CD4-positive, CD25-positive, alpha-beta regulatory T cell (primary cell): ENCODE results near the gene GFM1. TPM values are rescaled to one million over a fixed set of nuclear protein-coding genes. Genes with fewer than 3 reads are reported as not detected.

Experiments used
- ATAC-seq, 2 donors: fragments of 150-1000 bp; cut with Tn5 transposase; one replicate each; pipeline ENCODE4 v1.10.0; 2021; ENCODE audit warnings: low read depth in 2 of 2, moderate number of reproducible peaks in 2 of 2, moderate library complexity in 1 of 2
- DNase-seq, 3 donors: peaks; one replicate each; pipeline versions ENCODE4 v3.0.0 to v3.0.0-alpha.2; 2012 to 2022; ENCODE audit warnings: mixed read lengths in 1 of 3
- H3K27ac ChIP-seq: one replicate; pipeline ENCODE4 v1.7.0; 2013; ENCODE audit warnings: mild to moderate bottlenecking, low read length; ENCODE audit not compliant: insufficient read depth, poor library complexity, severe bottlenecking
- H3K27me3 ChIP-seq: one replicate; pipeline ENCODE4 v1.7.0; 2013; ENCODE audit warnings: low read length; ENCODE audit not compliant: control insufficient read depth, insufficient read depth
- H3K36me3 ChIP-seq: one replicate; pipeline ENCODE4 v1.7.0; 2013; ENCODE audit warnings: mild to moderate bottlenecking, low read length, moderate library complexity; ENCODE audit not compliant: control insufficient read depth, insufficient read depth
- H3K4me1 ChIP-seq: 2 replicates; pipeline ENCODE4 v1.7.0; 2013; ENCODE audit warnings: mild to moderate bottlenecking, low read length; ENCODE audit not compliant: insufficient read depth, control insufficient read depth, poor library complexity, severe bottlenecking
- H3K4me3 ChIP-seq: one replicate; pipeline ENCODE4 v1.7.0; 2013; ENCODE audit warnings: low read depth, mild to moderate bottlenecking, low read length, moderate library complexity
- H3K9me3 ChIP-seq, 2 experiments: 1 replicate in 1 of 2; 2 replicates in 1 of 2; pipeline ENCODE4 v1.7.0; 2013; ENCODE audit warnings: low read length in 2 of 2, mild to moderate bottlenecking in 1 of 2, moderate library complexity in 1 of 2; ENCODE audit not compliant: control insufficient read depth in 2 of 2
- H3K27ac Mint-ChIP-seq, 3 donors: one replicate each; pipeline ENCODE4 v1.8.0; 2020 to 2022; ENCODE audit warnings: mild to moderate bottlenecking in 3 of 3, mixed read lengths in 3 of 3, moderate library complexity in 2 of 3
- H3K27me3 Mint-ChIP-seq: one replicate; pipeline ENCODE4 v1.8.0; 2022; ENCODE audit warnings: mild to moderate bottlenecking, mixed read lengths
- H3K36me3 Mint-ChIP-seq: one replicate; pipeline ENCODE4 v1.8.0; 2020; ENCODE audit warnings: mixed read lengths
- H3K4me1 Mint-ChIP-seq, 4 donors: one replicate each; pipeline ENCODE4 v1.8.0; 2020 to 2022; ENCODE audit warnings: mixed read lengths in 4 of 4, mild to moderate bottlenecking in 1 of 4
- H3K4me3 Mint-ChIP-seq, 4 donors: one replicate each; pipeline ENCODE4 v1.8.0; 2020 to 2022; ENCODE audit warnings: mild to moderate bottlenecking in 4 of 4, mixed read lengths in 4 of 4, moderate library complexity in 3 of 4
- H3K9me3 Mint-ChIP-seq, 7 donors: one replicate each; pipeline ENCODE4 v1.8.0; 2020 to 2022; ENCODE audit warnings: mixed read lengths in 7 of 7, mild to moderate bottlenecking in 3 of 7, moderate library complexity in 2 of 7
- polyA plus RNA-seq, 4 donors: library from polyadenylated mRNA; unstranded; fragments of 300-500 nt; fragmentation: Illumina TruSeq; gene quantifications; one replicate each; pipeline ENCODE4 v1.2.3, GENCODE V29; 2021
- total RNA-seq: library from RNA; stranded (reverse); gene quantifications from one replicate; pipeline ENCODE4 v1.2.3, GENCODE V29; 2022

The GFM1 gene
- total and polyA plus RNA-seq, 5 donors from 2014 or later = 22.2 to 36.9 (median 33.7) TPM

GRCh38 chr3:158717576-158717975 lies 73.2 kb downstream of the GFM1 start:
- H3K4me3 ChIP-seq = no peak overlapping the region
- DNase-seq = no peak
- H3K9me3 Mint-ChIP-seq = no peaks in the 10 kb centered on the region
- H3K9me3 ChIP-seq = no peaks in the 10 kb centered on the region
- no peaks in the 10 kb centered on the region for H3K27me3 Mint-ChIP-seq
- H3K27ac ChIP-seq = no peak overlapping the region
- no peaks in the 10 kb centered on the region for H3K27me3 ChIP-seq
- H3K36me3 ChIP-seq = peaks cover 6% of the 10 kb centered on the region
- peaks cover 8% of the 10 kb centered on the region for H3K4me1 ChIP-seq
- H3K27ac Mint-ChIP-seq = peak overlapping the region in 1 of 3 donors; percentile 90
- H3K36me3 Mint-ChIP-seq = peaks cover 34% of the 10 kb centered on the region
- no peak for ATAC-seq
- H3K4me1 Mint-ChIP-seq = peaks cover 9 to 35% (median 15%) of the 10 kb centered on the region in 4 donors
- no peak overlapping the region for H3K4me3 Mint-ChIP-seq

DNA sequence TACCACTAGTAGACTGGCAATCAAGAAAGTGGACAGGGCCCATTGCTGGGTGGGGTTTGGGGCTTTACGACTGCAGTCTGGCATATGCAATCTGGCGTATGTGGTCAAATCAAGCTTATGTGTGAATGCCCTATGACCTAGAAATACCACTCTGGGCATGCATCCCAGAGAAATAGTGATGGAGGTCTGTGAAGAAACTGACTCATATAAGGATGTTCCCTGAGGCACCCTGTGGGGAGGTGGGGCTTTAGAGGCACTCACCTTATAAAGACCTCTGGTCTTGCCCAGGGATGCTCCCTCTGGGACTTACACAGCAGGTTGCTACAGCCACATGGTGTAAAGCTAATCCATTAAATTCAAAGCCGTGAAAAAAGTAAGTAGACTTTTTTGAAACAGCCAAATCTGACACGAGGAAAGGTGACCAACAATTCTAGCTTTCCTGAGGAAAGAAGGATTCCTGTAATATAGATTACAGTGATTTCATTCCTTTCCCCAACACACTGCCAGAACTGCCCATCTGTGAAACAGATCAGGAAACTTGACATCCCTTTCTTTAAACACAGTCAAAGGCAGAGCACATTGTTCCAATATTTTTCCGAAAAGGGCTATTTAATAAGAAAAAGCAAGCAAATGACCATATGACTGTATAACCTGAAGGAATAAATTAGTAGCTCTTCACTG lies 74.3 kb downstream of the GFM1 start:
- H3K9me3 ChIP-seq = no peaks in the 10 kb centered on the region
- ATAC-seq = no peak
- H3K9me3 Mint-ChIP-seq = no peaks in the 10 kb centered on the region
- H3K27ac ChIP-seq = no peak overlapping the region
- H3K27me3 Mint-ChIP-seq = no peaks in the 10 kb centered on the region
- peaks cover 15% of the 10 kb centered on the region for H3K4me1 ChIP-seq
- H3K4me1 Mint-ChIP-seq = peaks cover 14 to 45% (median 23%) of the 10 kb centered on the region in 4 donors
- no peak for DNase-seq
- H3K27ac Mint-ChIP-seq = peak overlapping the region in 1 of 3 donors; percentile 15
- no peak overlapping the region for H3K4me3 ChIP-seq
- no peaks in the 10 kb centered on the region for H3K27me3 ChIP-seq
- no peak overlapping the region for H3K4me3 Mint-ChIP-seq
- peaks cover 29% of the 10 kb centered on the region for H3K36me3 Mint-ChIP-seq
- no peaks in the 10 kb centered on the region for H3K36me3 ChIP-seq

- Mint-ChIP-seq H3K36me3 (peaks cover 23% of the 10 kb centered on the region), H3K27me3 (no peaks in the 10 kb centered on the region), H3K4me1 (peaks cover 15 to 55% (median 28%) of the 10 kb centered on the region in 4 donors), H3K4me3 (peak overlapping the region in 1 of 4 donors; percentile 35), H3K9me3 (peaks cover 0 to 1% (median 0%) of the 10 kb centered on the region in 7 donors), H3K27ac (peak overlapping the region in 2 of 3 donors; percentile 43 to 93)
- no peak overlapping the region for H3K4me3 ChIP-seq
- H3K9me3 ChIP-seq = no peaks in the 10 kb centered on the region
- H3K27me3 ChIP-seq = no peaks in the 10 kb centered on the region
- H3K4me1 ChIP-seq = peaks cover 15% of the 10 kb centered on the region
- peak in 1 of 3 donors; percentile 9 for DNase-seq
- peak overlapping the region; percentile 9 for H3K27ac ChIP-seq
- H3K36me3 ChIP-seq = no peaks in the 10 kb centered on the region
- peak in 1 of 2 donors; percentile 22 for ATAC-seq
Measured at GRCh38 chr3:158722108-158722507, 77.8 kb downstream of the GFM1 start.

DNA sequence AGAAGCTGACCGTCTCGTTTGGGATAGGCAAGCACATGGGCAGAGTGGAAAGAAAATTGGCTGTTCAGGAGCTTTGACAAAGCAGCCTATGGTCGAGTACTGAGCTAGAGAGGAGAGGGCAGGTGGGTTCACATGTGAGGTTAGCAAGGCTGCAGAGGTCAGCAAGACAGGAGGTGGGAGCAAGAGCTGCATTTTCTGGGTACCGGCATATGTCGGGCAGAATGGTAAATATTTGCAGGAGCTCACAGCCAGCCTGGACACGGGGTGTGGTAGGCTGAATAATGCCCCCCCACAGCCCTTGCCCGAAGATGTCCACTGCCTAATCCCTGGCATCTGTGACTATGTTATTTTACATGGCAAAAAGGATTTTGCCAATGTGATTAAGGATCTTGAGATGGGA lies 79.7 kb downstream of the GFM1 start:
- Histone ChIP-seq H3K4me1 (peaks cover 23% of the 10 kb centered on the region), H3K27ac (no peak overlapping the region), H3K9me3 (no peaks in the 10 kb centered on the region), H3K36me3 (no peaks in the 10 kb centered on the region), H3K4me3 (no peak overlapping the region), H3K27me3 (no peaks in the 10 kb centered on the region)
- peaks cover 17% of the 10 kb centered on the region for H3K36me3 Mint-ChIP-seq
- H3K27ac Mint-ChIP-seq = peak overlapping the region in 2 of 3 donors; percentile 89 to 97
- peaks cover 4% of the 10 kb centered on the region for H3K27me3 Mint-ChIP-seq
- no peak for DNase-seq
- peaks cover 0 to 1% (median 0%) of the 10 kb centered on the region in 7 donors for H3K9me3 Mint-ChIP-seq
- peaks cover 21 to 65% (median 35%) of the 10 kb centered on the region in 4 donors for H3K4me1 Mint-ChIP-seq
- no peak overlapping the region for H3K4me3 Mint-ChIP-seq
- ATAC-seq = no peak

- no peaks in the 10 kb centered on the region for H3K27me3 ChIP-seq
Measured at GRCh38 chr3:158725348-158726011, 81.2 kb downstream of the GFM1 start.

GRCh38 chr3:158727206-158728060 lies 83.1 kb downstream of the GFM1 start:
- Mint-ChIP-seq H3K36me3 (peaks cover 4% of the 10 kb centered on the region), H3K27ac (peak overlapping the region; percentile 57 to 91 (median 89)), H3K4me1 (peaks cover 15 to 45% (median 27%) of the 10 kb centered on the region in 4 donors), H3K9me3 (peaks cover 0 to 1% (median 0%) of the 10 kb centered on the region in 7 donors), H3K4me3 (peak overlapping the region; percentile 30 to 72 (median 58)), H3K27me3 (peaks cover 4% of the 10 kb centered on the region)
- no peaks in the 10 kb centered on the region for H3K36me3 ChIP-seq
- peak overlapping the region; percentile 73 for H3K4me3 ChIP-seq
- DNase-seq (peak; percentile 26 to 80 (median 66)), ATAC-seq (peak; percentile 52 to 64)
- no peaks in the 10 kb centered on the region for H3K27me3 ChIP-seq
- no peaks in the 10 kb centered on the region for H3K9me3 ChIP-seq
- H3K4me1 ChIP-seq = peaks cover 23% of the 10 kb centered on the region
- H3K27ac ChIP-seq = no peak overlapping the region

More at GRCh38 chr3:158725348-158726011, 81.2 kb downstream of the GFM1 start:
- no peak for ATAC-seq
- peak overlapping the region; percentile 89 to 97 (median 89) for H3K27ac Mint-ChIP-seq
- H3K36me3 Mint-ChIP-seq = peaks cover 10% of the 10 kb centered on the region
- no peak overlapping the region for H3K4me3 ChIP-seq
- peaks cover 4% of the 10 kb centered on the region for H3K27me3 Mint-ChIP-seq
- peaks cover 0 to 1% (median 0%) of the 10 kb centered on the region in 7 donors for H3K9me3 Mint-ChIP-seq
- no peaks in the 10 kb centered on the region for H3K36me3 ChIP-seq
- H3K9me3 ChIP-seq = no peaks in the 10 kb centered on the region
- peaks cover 21 to 57% (median 36%) of the 10 kb centered on the region in 4 donors for H3K4me1 Mint-ChIP-seq
- H3K4me3 Mint-ChIP-seq = no peak overlapping the region
- no peak overlapping the region for H3K27ac ChIP-seq
- H3K4me1 ChIP-seq = peaks cover 23% of the 10 kb centered on the region
- DNase-seq = no peak

DNA sequence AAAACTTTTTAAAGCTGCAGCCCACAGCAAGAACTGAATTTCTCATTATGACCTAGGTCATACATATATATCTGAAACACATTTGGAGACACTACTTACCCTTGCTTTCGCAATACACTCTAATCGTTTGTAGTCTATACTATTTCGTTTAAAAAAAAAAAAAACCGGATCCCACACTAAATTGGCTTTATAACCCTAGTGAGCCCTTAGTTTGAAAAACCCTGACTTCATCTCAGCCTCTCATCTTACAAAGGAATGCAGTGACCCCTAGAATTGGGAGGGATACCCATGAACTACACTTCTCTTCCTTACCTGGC lies 83.7 kb downstream of the GFM1 start:
- Mint-ChIP-seq H3K9me3 (peaks cover 0 to 1% (median 0%) of the 10 kb centered on the region in 7 donors), H3K27me3 (peaks cover 4% of the 10 kb centered on the region), H3K4me1 (peaks cover 13 to 39% (median 23%) of the 10 kb centered on the region in 4 donors), H3K4me3 (peak overlapping the region; percentile 30 to 72 (median 58)), H3K36me3 (peaks cover 1% of the 10 kb centered on the region), H3K27ac (peak overlapping the region; percentile 57 to 91 (median 89))
- Histone ChIP-seq H3K4me3 (peak overlapping the region; percentile 73), H3K36me3 (no peaks in the 10 kb centered on the region), H3K27me3 (no peaks in the 10 kb centered on the region), H3K4me1 (peaks cover 18% of the 10 kb centered on the region), H3K27ac (no peak overlapping the region), H3K9me3 (no peaks in the 10 kb centered on the region)
- DNase-seq = no peak
- ATAC-seq = no peak
